SU-DHL-6 (cell line): ENCODE measurements around the gene NINJ2.

Experiments used
- H2AFZ ChIP-seq: fragments of 200-600 bp; sonication (generic); 2 replicates; pipeline ENCODE4 v1.6.1; 2014; ENCODE audit warnings: low read depth, mild to moderate bottlenecking, moderate library complexity, mixed read lengths, antibody characterized with exemption, low read length; ENCODE audit not compliant: severe bottlenecking
- H3F3A ChIP-seq: fragments of 200-600 bp; shearing (Covaris generic); 2 replicates; pipeline ENCODE4 v1.6.0; 2016; ENCODE audit warnings: antibody characterized with exemption, mild to moderate bottlenecking; ENCODE audit not compliant: insufficient read depth
- H3K27ac ChIP-seq: fragments of 200-600 bp; sonication (generic); 2 replicates; pipeline ENCODE4 v1.5.1; 2016; ENCODE audit warnings: low read depth, mild to moderate bottlenecking, low read length, moderate library complexity, mixed read lengths
- H3K27me3 ChIP-seq: fragments of 200-600 bp; sonication (generic), shearing (Covaris generic); 2 replicates; pipeline ENCODE4 v1.6.0; 2014; ENCODE audit warnings: mild to moderate bottlenecking, low read length
- H3K36me3 ChIP-seq: fragments of 200-600 bp; sonication (generic); 2 replicates; pipeline ENCODE4 v1.6.1; 2014; ENCODE audit warnings: mild to moderate bottlenecking, low read length, mixed read lengths
- H3K4me2 ChIP-seq: fragments of 300-600, 200-600 bp; shearing (Covaris generic), sonication (generic); 2 replicates; pipeline ENCODE4 v1.6.0; 2014; ENCODE audit warnings: low read length, low read depth, mild to moderate bottlenecking; ENCODE audit not compliant: poor library complexity, severe bottlenecking
- H3K4me3 ChIP-seq: fragments of 200-600 bp; sonication (generic); 2 replicates; pipeline ENCODE4 v1.5.1; 2014; ENCODE audit warnings: antibody characterized with exemption, low read length, mild to moderate bottlenecking, mixed read lengths; ENCODE audit not compliant: insufficient read depth, poor library complexity, severe bottlenecking
- H3K79me2 ChIP-seq: fragments of 200-600 bp; sonication (generic); 2 replicates; pipeline ENCODE4 v1.6.1; 2014; ENCODE audit warnings: mild to moderate bottlenecking, low read length, moderate library complexity; ENCODE audit not compliant: insufficient read depth
- H3K9ac ChIP-seq: fragments of 200-600 bp; sonication (generic); 2 replicates; pipeline ENCODE4 v1.7.0; 2014; ENCODE audit warnings: mild to moderate bottlenecking, low read length
- H3K9me2 ChIP-seq: fragments of 200-600 bp; sonication (generic); replicated peaks from 2 replicates; pipeline ENCODE4 v1.6.1; 2014; ENCODE audit warnings: low read length; ENCODE audit not compliant: insufficient read depth
- H3K9me3 ChIP-seq: fragments of 200-600 bp; sonication (generic); 2 replicates; pipeline ENCODE4 v1.6.1; 2014; ENCODE audit warnings: low read length, mixed read lengths; ENCODE audit not compliant: insufficient read depth
- H4K20me1 ChIP-seq: fragments of 200-600 bp; sonication (generic); 2 replicates; pipeline ENCODE4 v1.6.1; 2014; ENCODE audit warnings: low read depth, mild to moderate bottlenecking, antibody characterized with exemption, low read length, moderate library complexity, mixed read lengths
- CTCF ChIP-seq: fragments of 200-600 bp; sonication (generic); IDR thresholded peaks from one replicate; pipeline ENCODE4 v1.5.1; 2017; ENCODE audit warnings: antibody characterized with exemption, mild to moderate bottlenecking, low read length, moderate library complexity; ENCODE audit not compliant: insufficient read depth, poor library complexity, severe bottlenecking
- EZH2phosphoT487 ChIP-seq: fragments of 200-600 bp; sonication (generic), shearing (Covaris generic); conservative IDR thresholded peaks from 2 replicates; pipeline ENCODE4 v1.6.1; 2018; ENCODE audit warnings: mild to moderate bottlenecking, antibody characterized with exemption, low read length, moderate library complexity, mixed read lengths

NINJ2 gene

GRCh38 chr12:536751-537245 lies 126.4 kb downstream of the NINJ2 start:
- Histone ChIP-seq H3K4me3 (no peak overlapping the region), H4K20me1 (no peaks in the 10 kb centered on the region), H3K27me3 (no peaks in the 10 kb centered on the region), H3K4me2 (no peak overlapping the region), H3K9ac (no peak overlapping the region), H3F3A (no peaks in the 10 kb centered on the region), H2AFZ (no peak overlapping the region), H3K27ac (no peak overlapping the region), H3K9me2 (no peaks in the 10 kb centered on the region), H3K36me3 (no peaks in the 10 kb centered on the region), H3K9me3 (no peaks in the 10 kb centered on the region), H3K79me2 (no peaks in the 10 kb centered on the region)
- TF ChIP-seq EZH2phosphoT487, result no peak
- no peak for TF ChIP-seq CTCF

GRCh38 chr12:535396-535795 lies 127.8 kb downstream of the NINJ2 start:
- no peak for TF ChIP-seq CTCF
- TF ChIP-seq EZH2phosphoT487, result no peak
- Histone ChIP-seq H3K9me2 (no peaks in the 10 kb centered on the region), H3K36me3 (no peaks in the 10 kb centered on the region), H3K27ac (no peak overlapping the region), H3K9ac (no peak overlapping the region), H3K9me3 (peaks cover 6% of the 10 kb centered on the region), H2AFZ (no peak overlapping the region), H3K27me3 (no peaks in the 10 kb centered on the region), H3K79me2 (no peaks in the 10 kb centered on the region), H3F3A (no peaks in the 10 kb centered on the region), H4K20me1 (no peaks in the 10 kb centered on the region), H3K4me2 (no peak overlapping the region), H3K4me3 (no peak overlapping the region)

GRCh38 chr12:534216-534615 lies 129.0 kb downstream of the NINJ2 start:
- H3K9me2 ChIP-seq, result no peaks in the 10 kb centered on the region
- H2AFZ ChIP-seq, result no peak overlapping the region
- no peak for TF ChIP-seq EZH2phosphoT487
- TF ChIP-seq CTCF, result no peak
- no peak overlapping the region for H3K27ac ChIP-seq
- no peak overlapping the region for H3K4me2 ChIP-seq
- no peak overlapping the region for H3K9ac ChIP-seq
- no peaks in the 10 kb centered on the region for H3K27me3 ChIP-seq
- H3K4me3 ChIP-seq, result no peak overlapping the region
- H3K36me3 ChIP-seq, result no peaks in the 10 kb centered on the region
- no peaks in the 10 kb centered on the region for H4K20me1 ChIP-seq
- H3F3A ChIP-seq, result no peaks in the 10 kb centered on the region
- H3K79me2 ChIP-seq, result no peaks in the 10 kb centered on the region
- H3K9me3 ChIP-seq, result peaks cover 14% of the 10 kb centered on the region

- H3K4me2 ChIP-seq, result no peak overlapping the region
- no peak overlapping the region for H3K27ac ChIP-seq
- no peaks in the 10 kb centered on the region for H3K9me2 ChIP-seq
- peaks cover 16% of the 10 kb centered on the region for H3K9me3 ChIP-seq
- H2AFZ ChIP-seq, result no peak overlapping the region
- no peak overlapping the region for H3K9ac ChIP-seq
- no peaks in the 10 kb centered on the region for H3F3A ChIP-seq
- no peak overlapping the region for H3K4me3 ChIP-seq
- no peaks in the 10 kb centered on the region for H3K36me3 ChIP-seq
- no peaks in the 10 kb centered on the region for H3K27me3 ChIP-seq
- no peaks in the 10 kb centered on the region for H4K20me1 ChIP-seq
- TF ChIP-seq CTCF, result no peak
- no peak for TF ChIP-seq EZH2phosphoT487
- no peaks in the 10 kb centered on the region for H3K79me2 ChIP-seq
Observed at GRCh38 chr12:533718-534117, 129.5 kb downstream of the NINJ2 start.
